AG20443 (cell line): ENCODE measurements around the gene ZP4.
A peak's percentile ranks its signal among the peaks of the same experiment; 100 is the strongest.
"Not testable (repeated sequence)": the region's sequence is repeated elsewhere in the genome, so short reads cannot be mapped to it uniquely, and the experiment has no call there.

Source experiments
- DNase-seq: peaks from one replicate; pipeline ENCODE4 v3.0.0; 2012; ENCODE audit warnings: low spot score, mixed read lengths

The ZP4 gene

GRCh38 chr1:237875291-237875690, 15.4 kb downstream of the ZP4 start:
- DNase-seq: no peak

GRCh38 chr1:237873487-237874211, 17.1 kb downstream of the ZP4 start:
- no peak for DNase-seq

GRCh38 chr1:237868817-237869600, 21.7 kb downstream of the ZP4 start:
- no peak for DNase-seq

- DNase-seq: no peak
Observed at GRCh38 chr1:237867380-237867888, 23.3 kb downstream of the ZP4 start.

GRCh38 chr1:237864338-237865244, 26.1 kb downstream of the ZP4 start:
- DNase-seq: peak; percentile 30

- no peak for DNase-seq
Observed at GRCh38 chr1:237863234-237863633, 27.5 kb downstream of the ZP4 start.

- no peak for DNase-seq
Observed at GRCh38 chr1:237861944-237862343, 28.8 kb downstream of the ZP4 start.

- DNase-seq: no peak
Observed at GRCh38 chr1:237858992-237859391, 31.7 kb downstream of the ZP4 start.

- no peak for DNase-seq
Observed at GRCh38 chr1:237857455-237857854, 33.3 kb downstream of the ZP4 start.

GRCh38 chr1:237852342-237852741, 38.4 kb downstream of the ZP4 start:
- DNase-seq: no peak

GRCh38 chr1:237851210-237851845, 39.4 kb downstream of the ZP4 start:
- DNase-seq: no peak

GRCh38 chr1:237843516-237843915, 47.2 kb downstream of the ZP4 start:
- not testable (repeated sequence) for DNase-seq

- no peak for DNase-seq
Observed at GRCh38 chr1:237841485-237841884, 49.2 kb downstream of the ZP4 start.

- no peak for DNase-seq
Observed at GRCh38 chr1:237838904-237839534, 51.7 kb downstream of the ZP4 start.

- DNase-seq: no peak
Observed at GRCh38 chr1:237838320-237838719, 52.4 kb downstream of the ZP4 start.

GRCh38 chr1:237834461-237834860, 56.3 kb downstream of the ZP4 start:
- DNase-seq: no peak

- no peak for DNase-seq
Observed at GRCh38 chr1:237834048-237834447, 56.7 kb downstream of the ZP4 start.

GRCh38 chr1:237832858-237833257, 57.9 kb downstream of the ZP4 start:
- DNase-seq: no peak
